Ascending aorta (tissue), 2 donors: ENCODE results near the gene NPW. TPM values are rescaled to one million over a fixed set of nuclear protein-coding genes. Genes with fewer than 3 reads are reported as not detected.

ENCODE experiments used
- DNase-seq, 2 donors: peaks; one replicate each; pipeline ENCODE4 v3.0.0-alpha.2; 2019; ENCODE audit warnings: low spot score in 2 of 2
- H3K27ac ChIP-seq, 2 donors: fragments of 200-600 bp; sonication (generic); one replicate each; pipeline ENCODE4 v1.5.1; 2016 to 2017; ENCODE audit warnings: mild to moderate bottlenecking in 1 of 2
- H3K27me3 ChIP-seq: fragments of 200-600 bp; sonication (generic); one replicate; pipeline ENCODE4 v1.5.1; 2017
- H3K36me3 ChIP-seq, 2 donors: fragments of 200-600 bp; sonication (generic); one replicate each; pipeline ENCODE4 v1.5.1; 2016
- H3K4me1 ChIP-seq, 2 donors: fragments of 200-600 bp; sonication (generic); one replicate each; pipeline ENCODE4 v1.5.1; 2016 to 2017; ENCODE audit warnings: mild to moderate bottlenecking in 1 of 2
- H3K4me3 ChIP-seq, 2 donors: fragments of 200-600 bp; sonication (generic); one replicate each; pipeline ENCODE4 v1.5.1; 2016 to 2017; ENCODE audit warnings: mild to moderate bottlenecking in 1 of 2
- H3K9me3 ChIP-seq, 2 donors: fragments of 200-600 bp; sonication (generic); one replicate each; pipeline ENCODE4 v1.5.1; 2016
- CTCF ChIP-seq, 3 experiments: fragments of 200-600 bp in 2 of 3; fragments of 450-650 bp in 1 of 3; sonication (generic) in 2 of 3; IDR thresholded peaks; one replicate each; pipeline ENCODE4 v1.5.1; 2016 to 2019; ENCODE audit warnings: antibody characterized with exemption in 3 of 3, mild to moderate bottlenecking in 1 of 3, moderate library complexity in 1 of 3
- intact Hi-C: fragments of 100-400 bp; cut with DNase I; formaldehyde crosslinking; loops from one replicate; pipeline ENCODE4 v1.15.1; 2023
- total RNA-seq: library from RNA; depleted of rRNA; stranded (reverse); fragments of >200 nt; gene quantifications from one replicate; pipeline ENCODE4 v1.1.0, GENCODE V29; 2016

Gene NPW
- total RNA-seq, 1 donor from 2014 or later, result not detected

GRCh38 chr16:1975432-1976215, 44.0 kb upstream of the NPW start:
- Histone ChIP-seq H3K27ac (no peak overlapping the region), H3K27me3 (peaks cover 10% of the 10 kb centered on the region), H3K4me1 (peaks cover 14 to 16% of the 10 kb centered on the region in 2 donors), H3K36me3 (peaks cover 43 to 49% of the 10 kb centered on the region in 2 donors), H3K9me3 (no peaks in the 10 kb centered on the region), H3K4me3 (no peak overlapping the region)
- TF ChIP-seq CTCF (IDR thresholded peaks at IDR 0.05), result no peak
- DNase-seq, result no peak
- intact Hi-C loops, result no loop called here

- Histone ChIP-seq H3K4me3 (no peak overlapping the region), H3K9me3 (no peaks in the 10 kb centered on the region), H3K27ac (no peak overlapping the region), H3K36me3 (peaks cover 43 to 49% of the 10 kb centered on the region in 2 donors), H3K4me1 (peaks cover 10 to 11% of the 10 kb centered on the region in 2 donors), H3K27me3 (peaks cover 15% of the 10 kb centered on the region)
- DNase-seq, result no peak
- TF ChIP-seq CTCF (IDR thresholded peaks at IDR 0.05), result no peak
- intact Hi-C loops, result no loop called here
Observed at GRCh38 chr16:1976216-1976520, 43.4 kb upstream of the NPW start.

GRCh38 chr16:1976951-1977874, 42.4 kb upstream of the NPW start:
- no peak overlapping the region for H3K27ac ChIP-seq
- TF ChIP-seq CTCF (IDR thresholded peaks at IDR 0.05), result no peak
- H3K36me3 ChIP-seq, result peaks cover 43 to 49% of the 10 kb centered on the region in 2 donors
- no peak for DNase-seq
- intact Hi-C loops, result no loop called here
- no peaks in the 10 kb centered on the region for H3K9me3 ChIP-seq
- H3K4me3 ChIP-seq, result no peak overlapping the region
- peaks cover 17% of the 10 kb centered on the region for H3K27me3 ChIP-seq
- H3K4me1 ChIP-seq, result peaks cover 8% of the 10 kb centered on the region in 2 donors

DNA sequence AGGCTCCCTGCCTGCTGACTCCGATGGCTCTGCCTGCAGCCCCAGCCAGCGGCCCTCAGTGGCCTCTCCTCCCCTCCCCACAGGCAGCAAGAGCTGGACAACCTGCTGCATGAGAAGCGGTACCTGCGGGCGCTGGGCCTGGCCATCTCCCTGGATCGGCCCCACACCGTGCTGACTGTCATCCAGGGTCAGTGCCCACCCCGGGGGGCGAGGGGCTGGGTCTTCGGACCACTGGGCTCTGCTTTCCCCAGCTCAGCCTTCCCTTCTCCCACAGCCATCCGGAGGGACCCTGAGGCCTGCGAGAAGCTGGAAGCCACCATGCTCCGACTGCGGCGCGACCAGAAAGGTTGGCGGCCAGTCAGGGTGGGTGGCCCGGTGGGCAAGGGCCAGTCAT, 41.7 kb upstream of the NPW start:
- peaks cover 1% of the 10 kb centered on the region in 2 donors for H3K4me1 ChIP-seq
- TF ChIP-seq CTCF (IDR thresholded peaks at IDR 0.05), result no peak
- H3K9me3 ChIP-seq, result no peaks in the 10 kb centered on the region
- H3K27ac ChIP-seq, result no peak overlapping the region
- peaks cover 17% of the 10 kb centered on the region for H3K27me3 ChIP-seq
- no peak overlapping the region for H3K4me3 ChIP-seq
- no peak for DNase-seq
- intact Hi-C loops, result no loop called here
- H3K36me3 ChIP-seq, result peaks cover 43 to 49% of the 10 kb centered on the region in 2 donors

GRCh38 chr16:1978476-1979120, 41.0 kb upstream of the NPW start:
- no peak for DNase-seq
- Histone ChIP-seq H3K9me3 (no peaks in the 10 kb centered on the region), H3K36me3 (peaks cover 43 to 49% of the 10 kb centered on the region in 2 donors), H3K27me3 (peaks cover 17% of the 10 kb centered on the region), H3K27ac (no peak overlapping the region), H3K4me1 (peaks cover 4% of the 10 kb centered on the region in 2 donors), H3K4me3 (no peak overlapping the region)
- intact Hi-C loops, result no loop called here
- no peak for TF ChIP-seq CTCF (IDR thresholded peaks at IDR 0.05)
